NB4 (cell line): ENCODE measurements around the gene ARPC5L.

Experiments
- DNase-seq: peaks from one replicate; pipeline ENCODE4 v3.0.0; 2010; ENCODE audit warnings: low read depth
- H3K4me3 ChIP-seq: one replicate; pipeline ENCODE4 v1.5.1; 2011; ENCODE audit warnings: mild to moderate bottlenecking, low read depth, low read length, moderate library complexity
- MYC ChIP-seq: IDR thresholded peaks from 2 replicates; pipeline ENCODE4 v1.6.1; 2011; ENCODE audit warnings: low read depth, low read length
- POLR2A ChIP-seq: IDR thresholded peaks from 2 replicates; pipeline ENCODE4 v1.6.1; 2011; ENCODE audit warnings: mild to moderate bottlenecking; ENCODE audit not compliant: insufficient read length; ENCODE audit errors: extremely low read depth
- TF ChIP-seq, protein P1 (sequence below): IDR thresholded peaks from 2 replicates; pipeline ENCODE4 v1.6.1; 2011; ENCODE audit warnings: low read depth, low read length
- TF ChIP-seq, protein P2 (sequence below): IDR thresholded peaks from one replicate; pipeline ENCODE4 v1.5.1; 2012; ENCODE audit warnings: low read depth, low read length

ARPC5L gene

DNA sequence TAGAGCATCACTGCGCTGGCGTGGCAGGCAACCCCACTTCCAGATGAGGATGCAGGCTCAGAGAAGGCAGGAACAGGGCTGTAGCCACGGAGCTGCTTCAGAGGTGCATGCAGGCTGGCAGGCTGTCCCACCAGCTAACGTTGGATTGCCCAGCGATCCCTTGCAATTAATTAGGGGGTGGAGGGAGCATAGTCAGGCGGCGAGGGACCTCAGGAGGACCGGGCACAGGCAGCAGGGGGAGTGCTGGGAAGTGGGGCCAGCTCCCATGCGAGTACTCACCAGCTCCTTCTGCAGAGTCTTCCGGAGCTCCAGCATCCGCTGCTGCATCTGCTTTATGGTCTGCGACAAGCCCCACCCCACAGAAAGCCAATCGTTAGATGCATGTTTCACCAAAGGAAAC, 20.3 kb downstream of the ARPC5L start:
- no peak overlapping the region for H3K4me3 ChIP-seq
- no peak for DNase-seq
- TF ChIP-seq, protein P1, sequence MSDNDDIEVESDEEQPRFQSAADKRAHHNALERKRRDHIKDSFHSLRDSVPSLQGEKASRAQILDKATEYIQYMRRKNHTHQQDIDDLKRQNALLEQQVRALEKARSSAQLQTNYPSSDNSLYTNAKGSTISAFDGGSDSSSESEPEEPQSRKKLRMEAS = no peak

DNA sequence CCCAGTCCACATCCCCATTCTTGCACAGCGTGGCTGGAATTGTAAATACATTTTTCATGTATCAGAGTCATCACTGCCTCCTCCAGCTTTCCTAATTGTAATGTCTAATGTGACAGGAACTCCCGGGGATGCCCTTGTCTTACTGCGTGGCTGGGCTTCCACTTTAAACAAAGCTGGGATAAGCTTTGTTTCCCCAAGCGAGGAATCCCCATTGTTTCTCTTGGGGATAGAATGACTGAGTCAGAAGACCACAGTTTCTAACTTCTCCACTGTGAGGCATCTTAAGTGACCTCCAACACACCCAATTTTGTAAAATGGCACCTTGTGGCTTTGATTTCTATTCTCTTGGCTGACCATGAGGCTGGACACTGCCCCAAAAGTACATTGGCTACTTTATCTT, 22.4 kb downstream of the ARPC5L start:
- DNase-seq = no peak
- TF ChIP-seq POLR2A (no peak), MYC (no peak)
- TF ChIP-seq, protein P2, sequence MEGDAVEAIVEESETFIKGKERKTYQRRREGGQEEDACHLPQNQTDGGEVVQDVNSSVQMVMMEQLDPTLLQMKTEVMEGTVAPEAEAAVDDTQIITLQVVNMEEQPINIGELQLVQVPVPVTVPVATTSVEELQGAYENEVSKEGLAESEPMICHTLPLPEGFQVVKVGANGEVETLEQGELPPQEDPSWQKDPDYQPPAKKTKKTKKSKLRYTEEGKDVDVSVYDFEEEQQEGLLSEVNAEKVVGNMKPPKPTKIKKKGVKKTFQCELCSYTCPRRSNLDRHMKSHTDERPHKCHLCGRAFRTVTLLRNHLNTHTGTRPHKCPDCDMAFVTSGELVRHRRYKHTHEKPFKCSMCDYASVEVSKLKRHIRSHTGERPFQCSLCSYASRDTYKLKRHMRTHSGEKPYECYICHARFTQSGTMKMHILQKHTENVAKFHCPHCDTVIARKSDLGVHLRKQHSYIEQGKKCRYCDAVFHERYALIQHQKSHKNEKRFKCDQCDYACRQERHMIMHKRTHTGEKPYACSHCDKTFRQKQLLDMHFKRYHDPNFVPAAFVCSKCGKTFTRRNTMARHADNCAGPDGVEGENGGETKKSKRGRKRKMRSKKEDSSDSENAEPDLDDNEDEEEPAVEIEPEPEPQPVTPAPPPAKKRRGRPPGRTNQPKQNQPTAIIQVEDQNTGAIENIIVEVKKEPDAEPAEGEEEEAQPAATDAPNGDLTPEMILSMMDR = no peak
- TF ChIP-seq, protein P1 = no peak
- H3K4me3 ChIP-seq = no peak overlapping the region

DNA sequence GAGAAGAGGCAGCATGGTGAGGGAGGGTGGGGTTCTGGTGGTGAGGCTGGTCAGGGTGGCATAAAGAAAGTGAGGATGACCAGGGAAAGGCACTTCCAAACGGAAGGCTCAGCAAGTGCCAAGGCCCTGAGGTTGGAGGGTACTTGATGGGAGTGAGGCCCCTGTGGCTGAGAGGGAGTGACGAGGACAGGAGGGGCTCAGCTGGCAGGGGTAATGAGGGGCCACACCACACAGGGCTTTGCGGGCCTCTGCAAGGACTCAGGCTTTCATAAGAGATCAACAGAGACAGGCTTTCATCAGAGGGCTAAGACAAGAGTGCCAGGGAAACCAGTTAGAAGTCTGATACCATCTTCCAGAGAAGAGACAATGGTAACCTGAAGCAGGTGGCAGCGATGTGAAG, 23.6 kb downstream of the ARPC5L start:
- no peak for DNase-seq
- TF ChIP-seq, protein P2 = no peak
- no peak for TF ChIP-seq POLR2A
- no peak for TF ChIP-seq MYC
- TF ChIP-seq, protein P1 = no peak
- no peak overlapping the region for H3K4me3 ChIP-seq

DNA sequence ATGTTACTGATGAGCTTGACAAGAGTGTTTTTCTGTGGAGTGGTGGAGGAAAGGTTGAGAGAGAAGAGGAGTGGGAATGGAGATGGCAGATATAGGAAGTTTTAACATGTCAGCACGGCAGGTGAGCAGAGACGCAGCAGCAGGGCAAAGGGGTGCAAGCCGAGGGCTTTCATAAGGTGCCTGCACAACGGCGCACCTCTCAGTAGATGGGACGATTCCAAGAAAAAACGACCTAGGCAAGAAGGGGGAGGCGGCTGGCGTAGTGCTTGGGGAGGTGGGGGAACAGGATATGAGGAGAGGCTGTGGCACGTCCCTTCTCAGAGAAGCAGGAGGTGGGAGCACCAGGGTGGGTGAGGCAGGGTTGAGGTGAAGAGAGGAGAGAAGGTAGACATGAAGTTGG, 24.5 kb downstream of the ARPC5L start:
- TF ChIP-seq POLR2A (no peak), MYC (no peak)
- TF ChIP-seq, protein P2 = no peak
- TF ChIP-seq, protein P1 = no peak
- no peak for DNase-seq
- H3K4me3 ChIP-seq = no peak overlapping the region

DNA sequence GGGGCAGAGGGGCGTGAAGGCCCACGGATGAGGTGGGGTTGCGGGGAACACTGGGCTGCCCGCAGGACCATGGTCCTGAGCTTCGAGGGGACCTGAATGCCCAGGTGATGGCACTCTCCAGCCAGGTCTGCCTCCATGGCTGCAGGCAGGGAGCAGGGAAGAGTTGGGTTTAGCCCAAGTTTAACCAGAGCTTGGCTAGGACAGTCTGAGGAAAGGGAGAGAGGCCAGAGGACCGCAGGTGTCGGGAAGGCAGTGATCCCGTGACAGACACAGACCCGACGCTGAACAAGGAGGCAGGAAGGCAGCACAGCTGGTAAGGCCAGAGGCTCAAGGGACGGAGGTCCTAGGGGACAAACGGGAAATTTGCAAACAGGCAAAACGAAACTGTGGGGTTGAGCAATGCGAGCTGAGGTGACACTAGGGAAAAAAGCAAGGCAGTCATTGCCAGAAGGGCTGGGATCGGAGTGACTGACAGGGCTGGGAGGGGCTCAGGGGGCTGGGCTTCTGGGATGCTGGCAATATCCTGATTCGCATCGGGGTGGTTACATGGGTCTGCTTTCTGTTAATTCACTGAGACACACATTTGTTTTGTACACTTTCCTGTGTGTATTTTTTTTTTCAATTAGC, 25.0 kb downstream of the ARPC5L start:
- no peak overlapping the region for H3K4me3 ChIP-seq
- TF ChIP-seq, protein P1 = no peak
- TF ChIP-seq POLR2A = no peak
- TF ChIP-seq, protein P2 = no peak
- TF ChIP-seq MYC = no peak
- no peak for DNase-seq

DNA sequence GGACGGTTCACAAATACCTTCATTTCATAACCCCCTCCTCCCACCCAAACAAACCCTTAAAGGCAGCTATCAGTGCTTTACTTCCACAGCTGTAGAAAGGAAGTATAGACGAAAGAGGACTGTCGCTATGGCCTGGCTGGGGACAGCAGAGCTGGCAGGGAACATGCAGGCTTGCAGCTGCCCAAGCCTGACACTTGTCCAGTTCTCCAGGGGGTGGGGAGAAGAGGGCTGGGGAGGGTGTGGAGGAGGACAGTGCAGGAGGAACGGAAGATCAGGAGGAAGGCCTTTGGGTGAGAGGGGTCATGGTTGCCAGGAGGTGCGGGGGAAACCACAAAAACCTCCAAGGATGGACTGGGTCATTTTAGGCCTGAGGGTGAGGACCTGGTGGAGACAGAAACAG, 25.9 kb downstream of the ARPC5L start:
- TF ChIP-seq POLR2A = no peak
- TF ChIP-seq, protein P2 = no peak
- TF ChIP-seq, protein P1 = no peak
- TF ChIP-seq MYC = no peak
- no peak for DNase-seq
- no peak overlapping the region for H3K4me3 ChIP-seq
